Measurements from ENCODE around the gene EIF3CL. TPM values are rescaled to one million over a fixed set of nuclear protein-coding genes. Genes with fewer than 3 reads are reported as not detected.
A peak's percentile ranks its signal among the peaks of the same experiment; 100 is the strongest.
"Not testable (repeated sequence)": the region's sequence is repeated elsewhere in the genome, so short reads cannot be mapped to it uniquely, and the experiment has no call there.

Gene EIF3CL
- 10 to 100 TPM; 42.0 to 51.0 TPM for total RNA-seq

GRCh38 chr16:28403220-28404072 is at the start of gene EIF3CL:
EIF3CL (minus strand) TSS chr16:28403841; CDS start chr16:28403618, 223 bp downstream.
- CTCF ChIA-PET; DNase-seq; POLR2A ChIA-PET; H3K4me1 Mint-ChIP-seq; H3K27me3 Mint-ChIP-seq; H3K9me3 Mint-ChIP-seq; H3K36me3 Mint-ChIP-seq (ENCODE audit: low read depth): not testable (repeated sequence)
- Mint-ChIP-seq H3K4me3 (peak within 1 kb of the TSS; percentile 76), H3K27ac (peak within 1 kb of the TSS; percentile 61)

DNA sequence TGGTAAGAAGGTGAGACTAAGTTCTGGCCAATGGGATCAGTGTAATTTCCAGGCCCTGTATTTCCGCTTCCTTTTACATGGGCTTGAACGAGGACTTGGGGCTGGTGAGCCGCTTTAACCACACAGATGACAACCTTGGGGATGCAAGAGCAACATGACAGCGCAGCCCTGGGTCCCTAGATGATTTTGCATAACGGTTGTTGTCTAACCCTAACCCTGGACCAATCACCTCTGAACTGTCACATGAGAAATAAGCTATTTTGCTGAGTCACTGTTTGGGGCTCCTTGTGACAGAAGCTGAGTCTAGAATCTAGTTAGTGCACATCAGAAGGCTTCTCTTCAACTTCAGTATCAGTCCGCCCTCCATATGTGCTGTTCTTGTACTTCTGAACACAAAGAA is 43.4 kb upstream of the EIF3CL start:
- H3K27ac Mint-ChIP-seq; H3K4me1 Mint-ChIP-seq; H3K4me3 Mint-ChIP-seq; H3K36me3 Mint-ChIP-seq (ENCODE audit: low read depth); H3K9me3 Mint-ChIP-seq; CTCF ChIA-PET; POLR2A ChIA-PET; H3K27me3 Mint-ChIP-seq; DNase-seq: not testable (repeated sequence)

GRCh38 chr16:28446388-28446787 is 42.7 kb upstream of the EIF3CL start:
- H3K27me3 Mint-ChIP-seq; H3K9me3 Mint-ChIP-seq; H3K4me1 Mint-ChIP-seq; H3K36me3 Mint-ChIP-seq (ENCODE audit: low read depth); CTCF ChIA-PET; DNase-seq; H3K27ac Mint-ChIP-seq; H3K4me3 Mint-ChIP-seq; POLR2A ChIA-PET: not testable (repeated sequence)

GRCh38 chr16:28443943-28444342 is 40.3 kb upstream of the EIF3CL start:
- DNase-seq; H3K4me1 Mint-ChIP-seq; H3K36me3 Mint-ChIP-seq (ENCODE audit: low read depth); H3K27me3 Mint-ChIP-seq; H3K27ac Mint-ChIP-seq; H3K9me3 Mint-ChIP-seq; CTCF ChIA-PET; H3K4me3 Mint-ChIP-seq; POLR2A ChIA-PET: not testable (repeated sequence)

GRCh38 chr16:28438899-28439298 is 35.3 kb upstream of the EIF3CL start:
- H3K4me1 Mint-ChIP-seq; H3K27me3 Mint-ChIP-seq; POLR2A ChIA-PET; DNase-seq; H3K36me3 Mint-ChIP-seq (ENCODE audit: low read depth); H3K9me3 Mint-ChIP-seq; CTCF ChIA-PET; H3K4me3 Mint-ChIP-seq; H3K27ac Mint-ChIP-seq: not testable (repeated sequence)

DNA sequence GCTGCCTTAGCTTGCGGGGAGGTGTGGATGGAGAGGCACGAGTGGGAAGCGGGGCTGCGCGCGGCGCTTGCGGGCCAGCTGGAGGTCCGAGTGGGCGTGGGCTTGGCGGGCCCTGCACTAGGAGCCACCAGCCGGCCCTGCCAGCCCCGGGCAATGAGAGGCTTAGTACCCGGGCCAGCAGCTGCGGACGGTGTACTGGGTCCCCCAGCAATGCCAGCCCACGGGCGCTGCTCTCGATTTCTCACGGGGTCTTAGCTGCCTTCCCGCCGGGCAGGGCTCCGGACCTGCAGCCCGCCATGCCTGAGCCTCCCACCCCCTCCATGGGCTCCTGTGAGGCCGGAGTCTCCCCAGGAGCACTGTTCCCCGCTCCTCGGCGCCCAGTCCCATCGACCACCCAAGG is 31.7 kb upstream of the EIF3CL start:
- DNase-seq; H3K4me3 Mint-ChIP-seq; H3K27ac Mint-ChIP-seq; POLR2A ChIA-PET; CTCF ChIA-PET; H3K36me3 Mint-ChIP-seq (ENCODE audit: low read depth); H3K4me1 Mint-ChIP-seq; H3K9me3 Mint-ChIP-seq; H3K27me3 Mint-ChIP-seq: not testable (repeated sequence)

DNA sequence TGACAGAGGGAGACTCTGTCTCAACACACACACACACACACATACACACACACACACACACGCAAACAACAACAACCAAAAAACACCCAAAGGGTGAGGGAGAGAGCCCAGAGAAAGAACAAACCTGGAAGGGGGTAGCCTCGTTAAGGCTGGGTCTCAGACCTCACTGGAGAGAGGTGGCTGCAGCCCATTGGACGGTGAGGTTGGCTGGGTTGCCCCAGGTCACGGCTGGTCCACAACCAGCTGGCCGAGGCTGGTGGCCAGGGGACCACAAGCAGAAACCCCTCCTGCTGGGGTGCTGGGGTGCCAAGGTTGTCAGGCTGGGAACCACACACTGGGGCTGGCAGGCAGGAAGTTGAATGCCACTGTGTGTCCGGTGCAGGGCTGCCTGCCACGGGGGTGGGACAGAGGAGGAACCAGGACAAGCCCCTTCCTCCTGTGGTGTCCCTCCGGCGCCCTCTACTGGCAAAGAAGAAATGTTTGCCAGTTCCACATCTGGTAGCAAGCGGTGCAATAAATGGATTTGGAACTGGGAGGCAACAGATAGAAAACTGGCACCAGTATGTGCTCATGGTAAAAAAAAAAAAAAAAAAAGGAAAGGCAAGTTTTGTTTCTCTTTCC is 22.5 kb upstream of the EIF3CL start:
- H3K36me3 Mint-ChIP-seq (ENCODE audit: low read depth); H3K27ac Mint-ChIP-seq; CTCF ChIA-PET; POLR2A ChIA-PET; DNase-seq; H3K9me3 Mint-ChIP-seq; H3K27me3 Mint-ChIP-seq; H3K4me1 Mint-ChIP-seq; H3K4me3 Mint-ChIP-seq: not testable (repeated sequence)

DNA sequence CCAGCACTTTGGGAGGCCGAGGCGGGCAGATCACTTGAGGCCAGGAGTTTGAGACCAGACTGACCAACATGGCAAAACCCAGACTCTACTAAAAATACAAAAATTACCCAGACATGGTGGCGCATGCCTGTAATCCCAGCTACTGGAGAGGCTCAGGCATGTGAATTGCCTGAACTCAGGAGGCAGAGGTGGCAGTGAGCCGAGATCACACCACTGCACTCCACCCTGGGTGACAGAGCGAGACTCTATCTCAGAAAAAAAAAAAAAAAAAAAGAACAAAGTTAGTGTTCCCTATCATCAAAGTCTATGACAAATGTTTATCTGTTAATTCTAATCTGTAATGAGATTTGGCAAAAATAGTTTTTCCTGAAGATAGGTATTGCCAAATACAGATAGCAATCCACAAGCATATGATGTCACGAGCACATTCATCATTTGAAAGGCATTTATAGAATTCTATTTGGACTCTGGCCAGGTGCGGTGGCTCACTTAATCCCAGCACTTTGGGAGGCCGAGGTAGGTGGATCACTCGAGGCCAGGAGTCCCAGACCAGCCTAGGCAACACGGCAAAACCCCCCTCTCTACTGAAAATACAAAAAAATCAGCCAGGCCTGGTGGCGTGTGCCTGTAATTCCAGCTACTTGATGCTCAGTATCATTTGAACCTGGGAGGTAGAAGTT is 17.6 kb upstream of the EIF3CL start:
- H3K27me3 Mint-ChIP-seq; H3K4me3 Mint-ChIP-seq; H3K4me1 Mint-ChIP-seq; H3K27ac Mint-ChIP-seq; H3K9me3 Mint-ChIP-seq; POLR2A ChIA-PET; DNase-seq; H3K36me3 Mint-ChIP-seq (ENCODE audit: low read depth); CTCF ChIA-PET: not testable (repeated sequence)

- DNase-seq; H3K36me3 Mint-ChIP-seq (ENCODE audit: low read depth); CTCF ChIA-PET; H3K9me3 Mint-ChIP-seq; H3K4me3 Mint-ChIP-seq; POLR2A ChIA-PET; H3K27me3 Mint-ChIP-seq; H3K4me1 Mint-ChIP-seq; H3K27ac Mint-ChIP-seq: not testable (repeated sequence)
Observed at GRCh38 chr16:28417033-28417432, 13.4 kb upstream of the EIF3CL start.

- CTCF ChIA-PET; DNase-seq; H3K4me3 Mint-ChIP-seq; POLR2A ChIA-PET; H3K27me3 Mint-ChIP-seq; H3K36me3 Mint-ChIP-seq (ENCODE audit: low read depth); H3K9me3 Mint-ChIP-seq; H3K4me1 Mint-ChIP-seq; H3K27ac Mint-ChIP-seq: not testable (repeated sequence)
Observed at GRCh38 chr16:28414530-28414929, 10.9 kb upstream of the EIF3CL start.

DNA sequence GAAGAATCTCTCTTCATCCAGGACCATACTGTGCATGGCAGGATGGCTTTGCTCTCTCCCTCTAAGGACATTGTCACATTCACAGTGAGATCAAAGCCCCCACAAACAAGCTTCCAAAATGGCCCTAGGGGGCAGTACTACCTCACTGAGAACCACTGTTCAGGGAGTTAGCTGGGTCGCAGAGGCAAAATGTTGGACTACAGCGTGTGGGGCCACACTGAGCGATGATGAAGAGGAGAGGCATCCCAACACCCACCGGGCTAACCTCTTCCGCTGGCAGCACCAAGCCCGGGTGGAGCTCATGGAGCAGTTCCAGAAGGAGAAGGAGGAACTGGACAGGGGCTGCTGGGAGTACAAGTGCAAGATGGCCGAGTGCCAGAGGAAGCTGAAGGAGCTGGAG is 9.9 kb upstream of the EIF3CL start:
- H3K9me3 Mint-ChIP-seq; H3K36me3 Mint-ChIP-seq (ENCODE audit: low read depth); CTCF ChIA-PET; H3K27me3 Mint-ChIP-seq; H3K27ac Mint-ChIP-seq; DNase-seq; POLR2A ChIA-PET; H3K4me1 Mint-ChIP-seq; H3K4me3 Mint-ChIP-seq: not testable (repeated sequence)

GRCh38 chr16:28392054-28392453 is 11.6 kb downstream of the EIF3CL start:
- H3K9me3 Mint-ChIP-seq, result not testable (repeated sequence)

DNA sequence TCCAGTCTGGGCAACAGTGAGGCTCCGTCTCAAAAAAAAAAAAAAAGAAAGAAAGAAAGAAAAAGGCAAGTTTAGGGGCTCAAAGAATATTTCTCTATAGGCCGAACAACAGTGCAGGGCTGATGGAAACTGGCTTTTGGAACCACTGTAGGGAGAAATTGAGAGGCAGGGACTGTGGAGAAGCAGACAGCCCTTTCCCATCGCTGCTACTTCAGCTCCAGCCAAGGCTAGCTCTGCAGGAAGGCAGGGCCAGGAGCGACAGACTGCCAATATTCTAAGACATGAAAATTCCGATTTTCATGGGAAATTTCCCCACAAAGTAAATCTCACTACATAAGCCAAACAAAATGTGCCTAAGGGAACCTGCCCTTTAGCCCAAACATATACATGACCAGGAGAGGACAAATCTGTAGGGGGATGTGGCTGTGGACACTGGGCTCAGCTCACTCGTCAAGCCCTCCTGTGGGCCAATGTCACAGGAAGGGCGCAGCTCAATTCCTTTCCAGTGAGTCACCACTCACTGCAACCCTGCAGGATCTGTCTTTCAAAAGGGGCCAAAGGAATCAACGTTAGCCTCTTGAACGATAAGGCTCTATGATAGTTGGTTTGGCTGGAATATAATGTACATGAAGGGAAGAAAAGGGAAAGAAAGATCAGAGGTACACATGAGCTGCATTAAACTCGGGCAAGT is 21.3 kb downstream of the EIF3CL start:
- CTCF ChIA-PET, result not testable (repeated sequence)

More at GRCh38 chr16:28392054-28392453, 11.6 kb downstream of the EIF3CL start:
- H3K4me1 Mint-ChIP-seq; H3K27me3 Mint-ChIP-seq; H3K4me3 Mint-ChIP-seq; H3K27ac Mint-ChIP-seq; DNase-seq; CTCF ChIA-PET; H3K36me3 Mint-ChIP-seq (ENCODE audit: low read depth); POLR2A ChIA-PET: not testable (repeated sequence)

More for the DNA sequence above, 21.3 kb downstream of the EIF3CL start:
- DNase-seq; POLR2A ChIA-PET; H3K27ac Mint-ChIP-seq; H3K27me3 Mint-ChIP-seq; H3K9me3 Mint-ChIP-seq; H3K4me3 Mint-ChIP-seq; H3K4me1 Mint-ChIP-seq; H3K36me3 Mint-ChIP-seq (ENCODE audit: low read depth): not testable (repeated sequence)
